ENCODE results near the gene GLIS1. TPM values are rescaled to one million over a fixed set of nuclear protein-coding genes. Genes with fewer than 3 reads are reported as not detected.
A peak's percentile ranks its signal among the peaks of the same experiment; 100 is the strongest.

GLIS1 gene
- total RNA-seq, 4 donors from 2014 or later, result 0.63 to 2.4 (median 1.0) TPM

DNA sequence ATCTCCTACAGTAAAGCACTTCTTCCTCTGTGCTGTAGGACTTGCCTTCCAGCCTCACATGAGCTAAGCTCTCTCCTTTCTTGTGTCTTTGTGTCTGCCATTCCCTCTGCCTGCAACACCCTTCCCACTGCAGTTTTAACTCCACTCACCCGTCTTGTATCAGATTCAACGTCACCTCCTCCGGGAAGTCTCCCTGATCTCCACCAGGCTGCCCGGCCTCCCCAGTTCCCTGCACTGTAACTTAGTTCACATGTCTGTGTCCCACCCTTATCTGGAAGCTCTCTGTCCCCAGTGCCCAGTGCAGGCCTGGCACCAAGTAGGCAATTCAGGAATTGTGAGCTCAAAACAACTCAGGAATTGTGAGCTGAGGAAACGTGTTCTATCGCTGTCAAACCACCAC is 96.4 kb downstream of the GLIS1 start:
- peak in 1 of 2 donors; percentile 72 for DNase-seq (ENCODE audit: low spot score in 2 of 2)
- H3K4me3 ChIP-seq (ENCODE audit: low read depth, poor library complexity, severe bottlenecking), result no peak overlapping the region
- intact Hi-C loops (cut with DNase I; ENCODE audit: low total_unique reads), result no loop called here
- 74 to 86% methylated on average over 6 of the region's 6 CpGs for WGBS, 2 donors
- TF ChIP-seq, protein P1, sequence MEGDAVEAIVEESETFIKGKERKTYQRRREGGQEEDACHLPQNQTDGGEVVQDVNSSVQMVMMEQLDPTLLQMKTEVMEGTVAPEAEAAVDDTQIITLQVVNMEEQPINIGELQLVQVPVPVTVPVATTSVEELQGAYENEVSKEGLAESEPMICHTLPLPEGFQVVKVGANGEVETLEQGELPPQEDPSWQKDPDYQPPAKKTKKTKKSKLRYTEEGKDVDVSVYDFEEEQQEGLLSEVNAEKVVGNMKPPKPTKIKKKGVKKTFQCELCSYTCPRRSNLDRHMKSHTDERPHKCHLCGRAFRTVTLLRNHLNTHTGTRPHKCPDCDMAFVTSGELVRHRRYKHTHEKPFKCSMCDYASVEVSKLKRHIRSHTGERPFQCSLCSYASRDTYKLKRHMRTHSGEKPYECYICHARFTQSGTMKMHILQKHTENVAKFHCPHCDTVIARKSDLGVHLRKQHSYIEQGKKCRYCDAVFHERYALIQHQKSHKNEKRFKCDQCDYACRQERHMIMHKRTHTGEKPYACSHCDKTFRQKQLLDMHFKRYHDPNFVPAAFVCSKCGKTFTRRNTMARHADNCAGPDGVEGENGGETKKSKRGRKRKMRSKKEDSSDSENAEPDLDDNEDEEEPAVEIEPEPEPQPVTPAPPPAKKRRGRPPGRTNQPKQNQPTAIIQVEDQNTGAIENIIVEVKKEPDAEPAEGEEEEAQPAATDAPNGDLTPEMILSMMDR (IDR thresholded peaks at IDR 0.05), result no peak
- no peak for TF ChIP-seq POLR2A (IDR thresholded peaks at IDR 0.05)

DNA sequence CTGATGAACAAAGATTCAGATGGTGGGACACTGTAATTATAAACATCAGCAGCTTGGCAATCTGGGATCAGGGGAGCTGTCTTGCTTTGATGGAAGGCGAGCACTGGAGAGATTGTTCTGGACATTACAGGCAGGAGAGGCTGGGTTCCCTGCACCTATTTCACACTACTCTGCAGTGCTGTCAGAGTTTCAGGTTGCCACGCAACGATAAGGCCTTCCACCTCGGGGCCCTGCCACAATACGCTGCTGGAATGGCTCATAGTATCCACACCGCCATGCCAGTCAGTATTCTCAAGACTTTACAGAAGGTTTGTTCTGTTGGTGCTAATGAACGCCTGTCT is 96.8 kb downstream of the GLIS1 start:
- DNase-seq (ENCODE audit: low spot score in 2 of 2), result peak in 1 of 2 donors; percentile 23
- TF ChIP-seq, protein P1 (IDR thresholded peaks at IDR 0.05), result no peak
- no peak for TF ChIP-seq POLR2A (IDR thresholded peaks at IDR 0.05)
- 82 to 92% methylated on average over 7 of the region's 7 CpGs for WGBS, 2 donors
- intact Hi-C loops (cut with DNase I; ENCODE audit: low total_unique reads), result no loop called here
- no peak overlapping the region for H3K4me3 ChIP-seq (ENCODE audit: low read depth, poor library complexity, severe bottlenecking)

DNA sequence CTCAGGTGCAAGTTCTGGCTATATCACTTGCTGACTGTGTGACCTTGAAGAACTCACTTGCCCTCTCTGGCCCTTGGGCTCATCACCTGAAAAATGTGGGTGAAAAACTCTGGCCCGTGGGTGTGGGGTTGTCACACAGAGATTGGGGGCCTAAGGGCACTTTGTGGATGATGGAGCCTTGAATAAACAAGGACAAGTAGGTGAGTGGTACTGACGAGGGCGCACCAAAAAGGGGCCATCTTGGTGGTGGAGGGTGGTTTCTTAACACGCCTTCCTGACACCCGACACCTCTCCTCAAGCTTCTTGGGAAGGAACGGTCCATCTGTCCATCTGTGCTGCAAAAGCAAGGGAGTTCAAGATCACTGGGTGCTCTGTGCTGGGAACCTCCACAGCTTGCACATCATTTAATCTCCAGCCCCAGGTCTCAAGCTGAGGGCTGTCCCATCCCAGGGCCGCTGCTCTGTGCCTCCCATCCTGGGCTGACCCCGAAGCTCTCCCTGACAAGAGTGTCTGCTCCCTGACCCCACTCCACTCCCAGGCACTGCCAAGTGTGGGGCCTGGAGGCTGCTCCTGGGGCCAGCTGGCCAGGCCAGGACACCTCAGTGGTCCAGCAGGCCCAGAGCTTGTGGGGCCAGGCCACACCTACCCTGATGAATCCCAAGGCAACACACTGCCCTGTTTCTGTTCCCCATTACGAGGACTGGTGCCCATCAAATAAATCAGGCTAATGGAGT is 97.3 kb downstream of the GLIS1 start:
- WGBS, 2 donors, result 89 to 91% methylated on average over 8 to 9 of the region's 9 CpGs
- H3K4me3 ChIP-seq (ENCODE audit: low read depth, poor library complexity, severe bottlenecking), result no peak overlapping the region
- peak in 1 of 2 donors; percentile 64 for DNase-seq (ENCODE audit: low spot score in 2 of 2)
- TF ChIP-seq, protein P1 (IDR thresholded peaks at IDR 0.05), result no peak
- TF ChIP-seq POLR2A (IDR thresholded peaks at IDR 0.05), result no peak
- intact Hi-C loops (cut with DNase I; ENCODE audit: low total_unique reads), result no loop called here

DNA sequence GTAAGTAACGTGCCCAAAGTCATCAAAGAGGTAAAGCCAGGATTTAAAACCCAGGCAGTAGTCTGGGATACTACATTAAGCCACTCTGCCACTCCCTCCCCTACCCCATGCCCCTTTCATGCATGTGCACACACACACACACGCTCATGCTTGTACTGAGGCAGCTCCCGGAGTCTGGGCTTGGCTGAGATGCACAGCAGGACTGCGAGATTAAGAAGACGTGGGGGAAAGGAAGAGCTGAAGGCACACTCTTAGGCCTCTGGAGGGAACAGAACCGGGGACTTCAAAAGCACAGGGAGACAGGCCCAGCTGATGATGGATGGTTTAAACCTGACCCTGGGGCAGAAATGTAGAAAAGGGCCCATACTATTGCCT is 98.3 kb downstream of the GLIS1 start:
- no peak overlapping the region for H3K4me3 ChIP-seq (ENCODE audit: low read depth, poor library complexity, severe bottlenecking)
- 64 to 74% methylated on average over 6 of the region's 6 CpGs for WGBS, 2 donors
- intact Hi-C loops (cut with DNase I; ENCODE audit: low total_unique reads), result no loop called here
- peak in 1 of 2 donors; percentile 65 for DNase-seq (ENCODE audit: low spot score in 2 of 2)
- TF ChIP-seq POLR2A (IDR thresholded peaks at IDR 0.05), result no peak
- TF ChIP-seq, protein P1 (IDR thresholded peaks at IDR 0.05), result no peak

DNA sequence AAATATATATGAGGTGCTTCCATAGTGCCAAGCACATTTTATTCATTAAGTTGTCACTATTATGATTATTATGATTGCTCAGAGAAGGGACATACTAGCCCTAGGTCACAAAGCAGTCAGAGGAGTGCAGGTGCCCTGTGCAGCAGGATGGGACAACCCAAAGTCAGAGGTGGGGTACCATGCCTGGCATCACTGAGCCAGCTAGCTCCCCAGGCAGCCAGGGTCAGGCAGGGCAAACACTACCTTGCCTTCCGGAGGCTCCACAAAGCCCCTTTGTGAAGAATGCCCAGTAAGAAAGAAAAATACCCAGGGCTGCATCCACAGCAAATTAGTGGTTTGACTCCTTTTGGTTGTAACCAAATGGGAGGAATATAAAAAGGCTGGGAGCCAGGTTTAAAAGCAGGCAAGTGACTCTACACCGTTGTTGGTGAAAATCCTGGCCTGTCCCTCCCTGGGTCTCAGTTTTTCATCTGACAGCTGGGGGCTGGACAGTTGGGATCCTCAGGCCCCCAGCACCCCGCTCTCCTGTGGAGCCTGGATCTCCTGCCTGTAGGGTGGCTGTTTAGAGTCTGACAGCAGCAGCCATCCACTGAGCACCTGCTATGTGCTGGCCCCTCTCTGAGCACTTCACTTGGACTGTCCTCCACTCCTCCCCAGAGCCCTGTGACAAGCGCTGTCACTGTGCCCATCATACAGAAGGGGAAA is 98.8 kb downstream of the GLIS1 start:
- peak in 1 of 2 donors; percentile 54 for DNase-seq (ENCODE audit: low spot score in 2 of 2)
- TF ChIP-seq, protein P1 (IDR thresholded peaks at IDR 0.05), result no peak
- TF ChIP-seq POLR2A (IDR thresholded peaks at IDR 0.05), result no peak
- H3K4me3 ChIP-seq (ENCODE audit: low read depth, poor library complexity, severe bottlenecking), result no peak overlapping the region
- intact Hi-C loops (cut with DNase I; ENCODE audit: low total_unique reads), result no loop called here
- 81 to 87% methylated on average over 4 of the region's 4 CpGs for WGBS, 2 donors

All from lower leg skin (tissue), 4 donors.